Panc1 (cell line): ENCODE results near the gene LILRB3. TPM values are rescaled to one million over a fixed set of nuclear protein-coding genes. Genes with fewer than 3 reads are reported as not detected.

Experiments used
- ATAC-seq: fragments of 200-7000 bp; cut with Tn5 transposase; 2 replicates; pipeline ENCODE4 v1.9.1; 2020; ENCODE audit warnings: mild to moderate bottlenecking, moderate library complexity
- BruUV-seq: library from RNA; stranded (reverse); fragments of 400-500 nt; replicated peaks from 2 replicates; lab custom pipeline; 2021; lab: Mats Ljungman, UMichigan
- CTCF ChIA-PET: fragments of 300-600 bp; sonication (Branson Sonifier 250); formaldehyde crosslinking; loops from one replicate; lab custom pipeline; 2022; ENCODE audit warnings: antibody characterized with exemption; lab: Charles Lee
- POLR2A ChIA-PET: fragments of 300-600 bp; sonication (Branson Sonifier 250); formaldehyde crosslinking; loops from one replicate; lab custom pipeline; 2022; ENCODE audit warnings: antibody characterized with exemption; lab: Charles Lee
- DNase-seq: peaks from one replicate; pipeline ENCODE4 v3.0.0-alpha.2; 2010; ENCODE audit warnings: low read depth, low spot score
- H3K27ac ChIP-seq: 2 replicates; pipeline ENCODE4 v1.5.1; 2011; ENCODE audit warnings: mild to moderate bottlenecking, low read length, inconsistent platforms
- H3K27me3 ChIP-seq: fragments of 200-500 bp; sonication (Bioruptor generic); 2 replicates; pipeline ENCODE4 v1.6.0; 2014; ENCODE audit warnings: low read length, inconsistent platforms; ENCODE audit not compliant: control insufficient read depth, insufficient read depth
- H3K36me3 ChIP-seq: fragments of 200-500 bp; sonication (Bioruptor generic); 2 replicates; pipeline ENCODE4 v1.5.1; 2014; ENCODE audit warnings: inconsistent platforms, mild to moderate bottlenecking, low read length, moderate library complexity; ENCODE audit not compliant: control insufficient read depth, insufficient read depth
- H3K4me1 ChIP-seq: 2 replicates; pipeline ENCODE4 v1.5.1; 2011; ENCODE audit warnings: inconsistent platforms, mild to moderate bottlenecking, low read length, moderate library complexity; ENCODE audit not compliant: control insufficient read depth, insufficient read depth
- H3K4me3 ChIP-seq, 2 experiments: 2 replicates each; pipeline ENCODE4 v1.5.1; 2011 to 2012; ENCODE audit warnings: low read depth in 2 of 2, low read length in 2 of 2, mild to moderate bottlenecking in 2 of 2, inconsistent platforms in 1 of 2, moderate library complexity in 1 of 2
- H3K9me3 ChIP-seq: fragments of 200-500 bp; sonication (Bioruptor generic); 2 replicates; pipeline ENCODE4 v1.5.1; 2014; ENCODE audit warnings: low read depth, mild to moderate bottlenecking, inconsistent platforms, low read length, moderate library complexity; ENCODE audit not compliant: control insufficient read depth, insufficient read depth
- POLR2AphosphoS5 ChIP-seq: IDR thresholded peaks from 2 replicates; pipeline ENCODE4 v1.6.1; 2012; ENCODE audit warnings: mild to moderate bottlenecking, low read depth, low read length, moderate library complexity
- SIN3A ChIP-seq: IDR thresholded peaks from 2 replicates; pipeline ENCODE4 v1.6.1; 2012; ENCODE audit warnings: low read depth, mild to moderate bottlenecking, low read length, moderate library complexity, borderline replicate concordance; ENCODE audit not compliant: insufficient read depth
- TCF7L2 ChIP-seq: IDR thresholded peaks from 2 replicates; pipeline ENCODE4 v1.6.1; 2011; ENCODE audit warnings: mild to moderate bottlenecking, low read depth, low read length, inconsistent platforms
- in situ Hi-C: cut with HindIII; loops from 2 replicates; pipeline ENCODE4 v1.10.0; 2016; ENCODE audit warnings: low sequenced_read_pairs, low pct_unique_long_range_greater_than_20kb
- intact Hi-C: fragments of 100-400 bp; cut with micrococcal nuclease; formaldehyde crosslinking; loops from one replicate; pipeline ENCODE4 v1.10.0; 2022; ENCODE audit not compliant: unreplicated experiment
- total RNA-seq: library from RNA; stranded (reverse); gene quantifications from one replicate; pipeline ENCODE4 v1.2.1, GENCODE V29; 2021; ENCODE audit not compliant: unreplicated experiment
- TF ChIP-seq, protein P1 (sequence below), 2 experiments: IDR thresholded peaks; 2 replicates each; pipeline ENCODE4 v1.6.1; 2011 to 2012; ENCODE audit warnings: low read depth in 2 of 2, control low read depth in 1 of 2, low read length in 1 of 2, mild to moderate bottlenecking in 1 of 2, moderate library complexity in 1 of 2; ENCODE audit not compliant: insufficient read depth in 1 of 2
- TF ChIP-seq, protein P2 (sequence below): fragments of 450-650 bp; IDR thresholded peaks from 2 replicates; pipeline ENCODE4 v1.5.1; 2017; ENCODE audit warnings: mild to moderate bottlenecking

Gene LILRB3
- total RNA-seq, 1 experiment from 2014 or later = 0.18 TPM

DNA sequence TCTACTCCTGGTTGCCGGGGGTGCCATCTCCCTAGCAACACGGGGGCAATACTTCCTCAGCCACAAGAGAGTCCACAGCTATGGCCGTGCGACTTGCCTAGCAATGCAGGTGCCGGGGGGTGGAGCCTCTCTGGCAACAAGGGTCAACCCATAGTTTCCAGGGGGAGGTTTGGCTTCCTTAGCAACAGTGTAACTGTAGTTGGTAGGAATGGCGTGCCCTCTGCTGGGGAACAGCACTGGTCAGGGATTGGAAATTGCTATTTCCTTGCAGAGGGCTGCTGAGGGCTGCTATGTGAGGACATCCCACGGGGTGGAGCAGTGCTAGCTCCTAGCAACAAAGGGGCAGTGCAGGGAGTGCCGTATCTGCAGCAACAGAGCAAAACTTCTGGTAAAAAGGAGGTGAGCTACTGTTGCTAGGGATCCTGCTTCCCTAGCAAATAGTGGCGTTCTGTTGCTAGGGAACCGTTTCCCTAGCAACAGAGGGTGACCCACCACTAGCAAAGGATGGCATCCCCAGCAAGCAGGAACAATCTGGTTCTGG is 42.8 kb downstream of the LILRB3 start:
- intact Hi-C loops = no loop called here
- H3K27me3 ChIP-seq = no peaks in the 10 kb centered on the region
- TF ChIP-seq POLR2AphosphoS5 (no peak), SIN3A (no peak), TCF7L2 (no peak)
- TF ChIP-seq, protein P1, sequence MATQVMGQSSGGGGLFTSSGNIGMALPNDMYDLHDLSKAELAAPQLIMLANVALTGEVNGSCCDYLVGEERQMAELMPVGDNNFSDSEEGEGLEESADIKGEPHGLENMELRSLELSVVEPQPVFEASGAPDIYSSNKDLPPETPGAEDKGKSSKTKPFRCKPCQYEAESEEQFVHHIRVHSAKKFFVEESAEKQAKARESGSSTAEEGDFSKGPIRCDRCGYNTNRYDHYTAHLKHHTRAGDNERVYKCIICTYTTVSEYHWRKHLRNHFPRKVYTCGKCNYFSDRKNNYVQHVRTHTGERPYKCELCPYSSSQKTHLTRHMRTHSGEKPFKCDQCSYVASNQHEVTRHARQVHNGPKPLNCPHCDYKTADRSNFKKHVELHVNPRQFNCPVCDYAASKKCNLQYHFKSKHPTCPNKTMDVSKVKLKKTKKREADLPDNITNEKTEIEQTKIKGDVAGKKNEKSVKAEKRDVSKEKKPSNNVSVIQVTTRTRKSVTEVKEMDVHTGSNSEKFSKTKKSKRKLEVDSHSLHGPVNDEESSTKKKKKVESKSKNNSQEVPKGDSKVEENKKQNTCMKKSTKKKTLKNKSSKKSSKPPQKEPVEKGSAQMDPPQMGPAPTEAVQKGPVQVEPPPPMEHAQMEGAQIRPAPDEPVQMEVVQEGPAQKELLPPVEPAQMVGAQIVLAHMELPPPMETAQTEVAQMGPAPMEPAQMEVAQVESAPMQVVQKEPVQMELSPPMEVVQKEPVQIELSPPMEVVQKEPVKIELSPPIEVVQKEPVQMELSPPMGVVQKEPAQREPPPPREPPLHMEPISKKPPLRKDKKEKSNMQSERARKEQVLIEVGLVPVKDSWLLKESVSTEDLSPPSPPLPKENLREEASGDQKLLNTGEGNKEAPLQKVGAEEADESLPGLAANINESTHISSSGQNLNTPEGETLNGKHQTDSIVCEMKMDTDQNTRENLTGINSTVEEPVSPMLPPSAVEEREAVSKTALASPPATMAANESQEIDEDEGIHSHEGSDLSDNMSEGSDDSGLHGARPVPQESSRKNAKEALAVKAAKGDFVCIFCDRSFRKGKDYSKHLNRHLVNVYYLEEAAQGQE (IDR thresholded peaks at IDR 0.05; ENCODE audit: insufficient read depth in 1 of 2, low read depth in 2 of 2, low read length in 1 of 2) = no peak
- TF ChIP-seq, protein P2, sequence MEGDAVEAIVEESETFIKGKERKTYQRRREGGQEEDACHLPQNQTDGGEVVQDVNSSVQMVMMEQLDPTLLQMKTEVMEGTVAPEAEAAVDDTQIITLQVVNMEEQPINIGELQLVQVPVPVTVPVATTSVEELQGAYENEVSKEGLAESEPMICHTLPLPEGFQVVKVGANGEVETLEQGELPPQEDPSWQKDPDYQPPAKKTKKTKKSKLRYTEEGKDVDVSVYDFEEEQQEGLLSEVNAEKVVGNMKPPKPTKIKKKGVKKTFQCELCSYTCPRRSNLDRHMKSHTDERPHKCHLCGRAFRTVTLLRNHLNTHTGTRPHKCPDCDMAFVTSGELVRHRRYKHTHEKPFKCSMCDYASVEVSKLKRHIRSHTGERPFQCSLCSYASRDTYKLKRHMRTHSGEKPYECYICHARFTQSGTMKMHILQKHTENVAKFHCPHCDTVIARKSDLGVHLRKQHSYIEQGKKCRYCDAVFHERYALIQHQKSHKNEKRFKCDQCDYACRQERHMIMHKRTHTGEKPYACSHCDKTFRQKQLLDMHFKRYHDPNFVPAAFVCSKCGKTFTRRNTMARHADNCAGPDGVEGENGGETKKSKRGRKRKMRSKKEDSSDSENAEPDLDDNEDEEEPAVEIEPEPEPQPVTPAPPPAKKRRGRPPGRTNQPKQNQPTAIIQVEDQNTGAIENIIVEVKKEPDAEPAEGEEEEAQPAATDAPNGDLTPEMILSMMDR = no peak
- no peak overlapping the region for H3K27ac ChIP-seq
- H3K4me3 ChIP-seq = no peak overlapping the region
- in situ Hi-C loops = no loop called here
- no peak for DNase-seq
- CTCF ChIA-PET = interaction anchor here (1.5 kb wide), 1 partner anchor 9 kb away, joined by 6 read pairs; the partner anchor contains the start of gene MBOAT7
- no peaks in the 10 kb centered on the region for H3K9me3 ChIP-seq
- ATAC-seq = peak; percentile 72
- no peaks in the 10 kb centered on the region; the same call in 1 of the 2 replicates for H3K36me3 ChIP-seq
- POLR2A ChIA-PET = no interaction called here
- H3K4me1 ChIP-seq = no peaks in the 10 kb centered on the region
- BruUV-seq = no TSS peak

DNA sequence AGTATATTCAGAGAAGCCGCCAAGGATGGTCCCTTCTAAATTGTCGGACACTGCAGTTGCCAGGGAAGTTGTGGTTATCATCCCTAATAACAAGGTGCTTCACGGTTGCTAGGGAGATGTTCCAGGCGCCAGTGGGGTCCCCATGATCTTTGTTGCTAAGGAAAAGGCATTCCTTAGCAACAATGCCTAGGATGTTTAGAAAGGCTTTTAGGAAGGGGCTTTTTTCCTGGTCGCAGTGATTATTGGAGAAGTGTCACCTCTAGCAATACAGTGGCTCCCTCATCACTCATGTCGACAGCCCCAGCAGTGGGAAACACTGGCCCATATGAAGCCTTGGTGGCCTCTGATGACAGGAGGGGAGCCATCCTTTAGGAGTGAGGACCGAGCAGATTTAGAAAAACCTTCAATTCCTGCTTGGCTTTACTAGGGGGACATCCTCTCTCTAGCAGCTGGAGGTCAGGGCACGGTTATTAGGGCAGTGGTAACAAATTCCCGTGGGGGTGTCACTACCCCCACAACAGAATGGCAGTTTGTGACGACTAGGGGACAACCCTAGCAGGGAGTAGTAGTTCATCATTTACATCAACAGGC is 43.5 kb downstream of the LILRB3 start:
- POLR2A ChIA-PET = no interaction called here
- no TSS peak for BruUV-seq

More for the DNA sequence above, 43.5 kb downstream of the LILRB3 start:
- TF ChIP-seq, protein P1 (IDR thresholded peaks at IDR 0.05; ENCODE audit: insufficient read depth in 1 of 2, low read depth in 2 of 2, low read length in 1 of 2) = no peak
- TF ChIP-seq SIN3A (no peak), POLR2AphosphoS5 (no peak), TCF7L2 (no peak)
- TF ChIP-seq, protein P2 = no peak
- no peaks in the 10 kb centered on the region for H3K4me1 ChIP-seq
- H3K27me3 ChIP-seq = no peaks in the 10 kb centered on the region
- H3K27ac ChIP-seq = no peak overlapping the region
- intact Hi-C loops (no loop called here), in situ Hi-C loops (no loop called here)
- no peaks in the 10 kb centered on the region for H3K9me3 ChIP-seq
- no peaks in the 10 kb centered on the region; the same call in 1 of the 2 replicates for H3K36me3 ChIP-seq
- CTCF ChIA-PET = interaction anchor here (1.5 kb wide), 1 partner anchor 10 kb away, joined by 6 read pairs; the partner anchor contains the start of gene MBOAT7
- no peak for DNase-seq
- no peak for ATAC-seq
- no peak overlapping the region for H3K4me3 ChIP-seq
